ENCODE data around the gene KRT39.

KRT39 gene

GRCh38 chr17:40981115-40981514 lies 14.4 kb upstream of the KRT39 start:
- DNase-seq (ENCODE audit: low read depth in 3 of 3, low spot score in 1 of 3): no peak

- no peak for DNase-seq (ENCODE audit: low read depth in 3 of 3, low spot score in 1 of 3)
Observed at GRCh38 chr17:40980596-40980995, 13.8 kb upstream of the KRT39 start.

GRCh38 chr17:40980117-40980516 lies 13.4 kb upstream of the KRT39 start:
- DNase-seq (ENCODE audit: low read depth in 3 of 3, low spot score in 1 of 3): no peak

GRCh38 chr17:40978575-40979151 lies 11.9 kb upstream of the KRT39 start:
- no peak for DNase-seq (ENCODE audit: low read depth in 3 of 3, low spot score in 1 of 3)

GRCh38 chr17:40975516-40975915 lies 8.8 kb upstream of the KRT39 start:
- no peak for DNase-seq (ENCODE audit: low read depth in 3 of 3, low spot score in 1 of 3)

GRCh38 chr17:40974366-40974765 lies 7.6 kb upstream of the KRT39 start:
- DNase-seq (ENCODE audit: low read depth in 3 of 3, low spot score in 1 of 3): no peak

GRCh38 chr17:40967582-40967981 lies 834 bp upstream of the KRT39 start:
- no peak for DNase-seq (ENCODE audit: low read depth in 3 of 3, low spot score in 1 of 3)

GRCh38 chr17:40963838-40964237 lies 2.9 kb downstream of the KRT39 start:
- DNase-seq (ENCODE audit: low read depth in 3 of 3, low spot score in 1 of 3): no peak

- DNase-seq (ENCODE audit: low read depth in 3 of 3, low spot score in 1 of 3): no peak
Observed at GRCh38 chr17:40962059-40962561, 4.6 kb downstream of the KRT39 start.

- DNase-seq (ENCODE audit: low read depth in 3 of 3, low spot score in 1 of 3): no peak
Observed at GRCh38 chr17:40961591-40961990, 5.2 kb downstream of the KRT39 start.

- no peak for DNase-seq (ENCODE audit: low read depth in 3 of 3, low spot score in 1 of 3)
Observed at GRCh38 chr17:40960144-40960543, 6.6 kb downstream of the KRT39 start.

- no peak for DNase-seq (ENCODE audit: low read depth in 3 of 3, low spot score in 1 of 3)
Observed at GRCh38 chr17:40958086-40958953, 8.4 kb downstream of the KRT39 start.

- DNase-seq (ENCODE audit: low read depth in 3 of 3, low spot score in 1 of 3): no peak
Observed at GRCh38 chr17:40956401-40957254, 10.1 kb downstream of the KRT39 start.

GRCh38 chr17:40953881-40954280 lies 12.9 kb downstream of the KRT39 start:
- no peak for DNase-seq (ENCODE audit: low read depth in 3 of 3, low spot score in 1 of 3)

- no peak for DNase-seq (ENCODE audit: low read depth in 3 of 3, low spot score in 1 of 3)
Observed at GRCh38 chr17:40952661-40953060, 14.1 kb downstream of the KRT39 start.

- DNase-seq (ENCODE audit: low read depth in 3 of 3, low spot score in 1 of 3): no peak
Observed at GRCh38 chr17:40952154-40952553, 14.6 kb downstream of the KRT39 start.

GRCh38 chr17:40951011-40951622 lies 15.6 kb downstream of the KRT39 start:
- DNase-seq (ENCODE audit: low read depth in 3 of 3, low spot score in 1 of 3): no peak

- DNase-seq (ENCODE audit: low read depth in 3 of 3, low spot score in 1 of 3): no peak
Observed at GRCh38 chr17:40950176-40950575, 16.6 kb downstream of the KRT39 start.

GRCh38 chr17:40949418-40949817 lies 17.3 kb downstream of the KRT39 start:
- no peak for DNase-seq (ENCODE audit: low read depth in 3 of 3, low spot score in 1 of 3)

- no peak for DNase-seq (ENCODE audit: low read depth in 3 of 3, low spot score in 1 of 3)
Observed at GRCh38 chr17:40947929-40948328, 18.8 kb downstream of the KRT39 start.

GRCh38 chr17:40945414-40945813 lies 21.3 kb downstream of the KRT39 start:
- no peak for DNase-seq (ENCODE audit: low read depth in 3 of 3, low spot score in 1 of 3)

All from stimulated activated CD4-positive, alpha-beta T cell treated with anti-CD3 and anti-CD28 coated beads, TNF-alpha, amount 100 ng/mL, for 1 hour (primary cell).